Skin of body (tissue), 2 donors: ENCODE data around the gene FN1. TPM values are rescaled to one million over a fixed set of nuclear protein-coding genes. Genes with fewer than 3 reads are reported as not detected.

Source experiments
- DNase-seq: peaks from one replicate; lab custom pipeline; 2025; lab: John Stamatoyannopoulos, UW
- total RNA-seq: library from RNA; depleted of rRNA; stranded (reverse); fragments of >200 nt; gene quantifications from one replicate; pipeline ENCODE4 v1.2.3, GENCODE V29; 2014

The FN1 gene
- total RNA-seq, 1 donor from 2014 or later = 394 TPM

DNA sequence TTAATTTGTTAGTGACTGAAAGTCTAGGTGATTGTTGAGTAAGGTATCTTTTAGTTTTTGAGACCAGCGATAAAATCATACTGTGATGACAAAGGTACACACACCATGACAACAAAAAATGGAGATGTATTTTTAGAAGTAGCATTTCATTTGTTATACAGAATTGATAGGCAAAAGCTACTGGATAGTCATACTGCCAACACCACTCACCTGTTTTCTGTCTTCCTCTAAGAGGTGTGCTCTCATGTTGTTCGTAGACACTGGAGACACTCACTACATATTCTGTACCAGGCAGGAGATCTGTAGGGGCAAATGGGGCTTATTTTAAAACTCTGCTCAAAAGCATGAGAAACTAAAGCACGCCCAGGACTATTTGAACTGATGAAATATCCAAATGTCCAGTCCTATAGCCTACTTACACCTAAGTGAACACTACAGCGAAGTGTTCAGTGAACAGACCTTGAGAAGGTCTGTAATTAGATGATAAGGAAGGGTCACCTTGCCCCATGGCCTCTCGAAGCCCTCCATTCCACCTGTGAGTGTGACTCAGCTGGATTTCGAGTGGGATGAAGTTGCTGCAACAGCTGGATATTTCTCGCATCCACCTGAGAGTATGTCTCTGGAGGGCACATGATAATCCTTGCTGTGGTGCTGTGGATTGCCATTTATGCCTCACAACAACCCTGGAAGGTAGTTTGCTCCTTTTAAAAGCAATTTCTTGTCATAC lies 47.7 kb downstream of the FN1 start:
- no peak for DNase-seq

GRCh38 chr2:215386566-215386965 lies 49.3 kb downstream of the FN1 start:
- DNase-seq = no peak

DNA sequence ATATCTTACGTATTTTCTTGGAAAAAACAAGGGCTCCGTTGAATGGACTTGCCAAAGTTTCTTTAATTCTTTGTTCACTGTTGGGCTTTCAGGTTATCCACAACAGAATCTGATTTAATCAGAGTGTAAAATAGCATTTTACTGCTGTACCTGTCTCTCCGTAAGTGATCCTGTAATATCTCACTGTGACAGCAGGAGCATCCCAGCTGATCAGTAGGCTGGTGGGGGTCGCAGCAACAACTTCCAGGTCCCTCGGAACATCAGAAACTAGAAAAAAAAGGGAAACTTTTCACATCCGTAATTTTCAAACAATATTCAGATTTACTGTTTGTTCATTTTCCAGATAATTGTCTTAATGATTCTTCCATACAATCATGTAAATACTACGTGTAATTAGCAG lies 51.2 kb downstream of the FN1 start:
- no peak for DNase-seq

GRCh38 chr2:215383652-215384279 lies 52.1 kb downstream of the FN1 start:
- DNase-seq = no peak

DNA sequence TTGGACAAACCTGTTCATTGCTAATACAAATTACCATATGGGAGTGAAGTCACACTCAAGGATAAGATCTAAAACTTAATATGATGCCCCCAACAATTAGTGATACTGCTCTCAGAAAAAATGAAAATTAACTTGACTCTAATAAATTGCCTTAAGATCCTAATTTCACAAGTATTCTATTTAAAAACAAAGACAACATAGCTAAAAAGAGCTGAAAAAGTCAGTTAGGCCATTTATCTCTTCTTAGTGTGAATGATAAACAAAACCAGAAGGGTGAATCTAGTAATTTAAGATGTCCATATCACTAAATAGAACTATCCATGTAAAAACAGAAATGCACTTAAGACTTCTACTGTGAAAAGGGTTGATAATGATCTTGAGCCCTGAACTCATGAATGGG lies 53.4 kb downstream of the FN1 start:
- no peak for DNase-seq

- DNase-seq = no peak
Observed at GRCh38 chr2:215382011-215382410, 53.9 kb downstream of the FN1 start.

DNA sequence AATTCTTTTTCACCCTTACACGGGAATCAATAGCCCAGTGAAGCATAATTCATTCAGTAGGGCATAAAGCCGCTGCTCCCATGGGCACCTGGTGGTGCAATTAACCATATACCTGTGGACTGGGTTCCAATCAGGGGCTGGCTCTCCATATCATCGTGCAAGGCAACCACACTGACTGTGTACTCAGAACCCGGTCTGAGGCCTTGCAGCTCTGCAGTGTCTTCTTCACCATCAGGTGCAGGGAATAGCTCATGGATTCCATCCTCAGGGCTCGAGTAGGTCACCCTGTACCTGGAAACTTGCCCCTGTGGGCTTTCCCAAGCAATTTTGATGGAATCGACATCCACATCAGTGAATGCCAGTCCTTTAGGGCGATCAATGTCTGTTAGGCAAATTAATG lies 55.2 kb downstream of the FN1 start:
- no peak for DNase-seq

DNA sequence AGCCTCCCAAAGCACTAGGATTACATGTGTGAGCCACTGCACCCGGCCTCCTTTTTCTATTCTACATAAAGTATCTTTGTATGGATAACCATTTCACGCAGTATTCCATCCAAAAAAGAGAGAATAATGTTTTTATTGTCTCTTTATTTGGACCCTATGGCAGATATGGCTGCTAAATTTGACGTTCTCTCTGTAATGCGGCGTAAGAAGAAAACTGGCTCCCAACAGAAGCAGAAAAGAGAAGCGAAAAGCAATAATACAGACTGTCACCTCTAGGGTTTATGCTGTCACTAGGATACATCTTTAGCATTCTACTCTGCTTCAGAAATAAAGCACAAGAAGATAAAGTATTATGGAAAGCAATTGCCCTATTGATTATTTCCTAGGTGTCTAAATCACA lies 55.9 kb downstream of the FN1 start:
- no peak for DNase-seq

- no peak for DNase-seq
Observed at GRCh38 chr2:215379039-215379438, 56.8 kb downstream of the FN1 start.

DNA sequence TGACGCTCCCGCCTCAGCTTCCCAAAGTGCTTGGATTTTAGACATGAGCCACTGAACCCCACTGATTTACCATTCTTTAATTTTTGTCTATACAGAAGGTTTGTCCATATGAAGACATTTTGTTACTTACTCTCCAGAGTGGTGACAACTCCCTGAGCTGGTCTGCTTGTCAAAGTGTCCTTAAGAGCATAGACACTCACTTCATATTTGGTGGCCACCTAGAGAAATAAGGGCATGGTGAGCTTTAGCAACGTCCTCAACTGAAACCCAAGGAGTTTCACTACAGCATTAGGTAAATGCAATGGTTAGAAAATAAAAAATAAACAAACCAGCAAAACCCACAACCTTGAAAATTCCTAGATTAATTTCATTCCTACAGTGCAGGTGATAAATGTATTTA lies 57.8 kb downstream of the FN1 start:
- DNase-seq = no peak

DNA sequence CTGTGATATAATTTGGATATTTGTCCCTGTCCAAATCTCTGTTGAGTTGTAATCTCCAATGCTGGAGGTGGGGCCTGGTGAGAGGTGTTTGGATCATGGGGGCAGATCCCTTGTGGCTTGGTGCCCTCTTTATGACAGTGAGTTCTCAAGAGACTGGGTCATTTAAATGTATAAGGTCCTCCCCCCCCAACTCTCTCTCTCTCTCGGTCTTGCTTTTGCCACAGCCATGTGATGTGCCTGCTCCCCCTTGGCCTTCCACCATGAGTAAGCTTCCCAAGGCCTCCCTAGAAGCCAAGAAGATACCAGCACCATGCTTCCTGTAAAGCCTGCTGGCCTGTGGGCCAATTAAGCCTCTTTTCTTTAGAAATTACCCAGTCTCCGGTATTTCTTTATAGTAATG lies 58.6 kb downstream of the FN1 start:
- no peak for DNase-seq

DNA sequence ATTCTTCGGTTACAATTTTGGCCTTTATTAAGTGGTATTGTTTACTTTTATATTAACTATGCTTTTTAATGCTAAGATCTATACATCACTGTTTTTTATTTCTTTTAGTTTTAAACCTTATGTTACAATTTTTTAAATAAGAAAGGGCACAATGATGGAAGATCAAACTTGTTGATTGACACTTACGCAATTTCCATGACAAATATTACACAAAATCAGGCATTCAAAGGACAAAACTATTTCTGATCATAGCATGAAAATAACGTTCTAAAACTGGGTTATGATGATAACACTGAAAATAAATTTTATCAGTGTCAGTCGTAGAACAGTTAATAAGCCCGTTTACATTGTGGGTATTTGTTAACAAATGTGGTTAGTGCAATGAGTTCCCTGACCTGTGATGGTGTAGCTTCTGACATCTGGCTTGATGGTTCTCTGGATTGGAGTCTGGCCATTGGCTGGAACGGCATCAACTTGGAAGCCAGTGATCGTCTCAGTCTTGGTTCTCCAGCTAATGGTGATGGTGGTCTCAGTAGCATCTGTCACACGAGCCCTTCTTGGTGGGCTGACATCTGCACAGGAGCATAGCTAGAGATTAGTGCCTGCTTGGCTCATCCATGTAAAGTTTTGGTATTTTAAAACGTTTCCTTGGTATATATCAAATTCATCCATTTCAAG lies 59.6 kb downstream of the FN1 start:
- DNase-seq = no peak

DNA sequence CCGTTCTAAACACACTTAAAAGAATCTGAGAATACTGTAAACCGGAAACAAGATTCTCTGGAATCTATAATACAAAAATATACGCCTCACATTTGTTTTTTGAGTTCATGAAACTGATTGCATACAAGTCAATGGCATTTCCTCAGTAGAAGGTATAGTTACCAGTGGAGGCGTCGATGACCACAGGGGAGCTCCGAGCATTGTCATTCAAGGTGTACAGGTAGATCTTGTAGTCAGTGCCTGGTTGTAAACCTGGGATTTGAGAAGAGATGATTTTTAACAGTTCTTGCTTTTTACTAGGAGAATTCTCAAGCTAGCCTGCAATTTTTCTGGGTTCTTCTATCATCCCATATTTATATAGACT lies 60.4 kb downstream of the FN1 start:
- no peak for DNase-seq

DNA sequence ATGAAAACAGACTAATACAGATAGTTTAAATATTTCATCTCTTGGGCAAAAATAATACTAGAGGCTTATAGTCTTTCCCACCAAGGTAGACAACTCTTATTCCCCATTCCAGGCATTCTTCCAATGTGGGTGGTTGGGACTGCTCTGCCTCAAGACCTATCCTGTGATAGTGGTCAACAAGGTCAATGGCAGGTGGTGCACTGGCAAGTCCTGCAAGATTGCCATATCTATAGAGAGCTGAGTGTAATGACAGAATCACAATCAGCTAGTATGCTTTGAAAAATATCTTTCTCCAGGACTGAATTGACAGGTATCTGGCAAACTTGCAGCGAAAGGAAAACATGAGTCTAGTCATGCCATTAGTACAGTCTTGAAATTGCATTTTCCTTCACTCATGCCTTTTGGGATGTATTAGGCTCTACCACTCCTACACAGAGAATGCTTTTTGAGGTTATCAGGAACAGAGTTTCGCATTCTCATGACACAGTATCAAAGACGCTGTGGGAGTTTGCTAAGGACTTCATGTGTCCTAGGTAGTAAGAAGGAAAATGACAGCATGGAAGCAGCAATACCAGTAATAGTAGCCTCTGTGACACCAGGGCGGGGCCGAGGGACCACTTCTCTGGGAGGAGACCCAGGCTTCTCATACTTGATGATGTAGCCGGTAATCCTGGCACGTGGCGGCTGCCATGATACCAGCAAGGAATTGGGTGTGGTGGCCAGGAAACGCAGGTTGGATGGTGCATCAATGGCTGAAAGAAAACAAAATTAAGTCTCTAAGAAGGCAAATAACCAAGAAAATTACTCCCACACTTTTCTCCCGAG lies 61.0 kb downstream of the FN1 start:
- DNase-seq = no peak

- no peak for DNase-seq
Observed at GRCh38 chr2:215374002-215374401, 61.9 kb downstream of the FN1 start.

DNA sequence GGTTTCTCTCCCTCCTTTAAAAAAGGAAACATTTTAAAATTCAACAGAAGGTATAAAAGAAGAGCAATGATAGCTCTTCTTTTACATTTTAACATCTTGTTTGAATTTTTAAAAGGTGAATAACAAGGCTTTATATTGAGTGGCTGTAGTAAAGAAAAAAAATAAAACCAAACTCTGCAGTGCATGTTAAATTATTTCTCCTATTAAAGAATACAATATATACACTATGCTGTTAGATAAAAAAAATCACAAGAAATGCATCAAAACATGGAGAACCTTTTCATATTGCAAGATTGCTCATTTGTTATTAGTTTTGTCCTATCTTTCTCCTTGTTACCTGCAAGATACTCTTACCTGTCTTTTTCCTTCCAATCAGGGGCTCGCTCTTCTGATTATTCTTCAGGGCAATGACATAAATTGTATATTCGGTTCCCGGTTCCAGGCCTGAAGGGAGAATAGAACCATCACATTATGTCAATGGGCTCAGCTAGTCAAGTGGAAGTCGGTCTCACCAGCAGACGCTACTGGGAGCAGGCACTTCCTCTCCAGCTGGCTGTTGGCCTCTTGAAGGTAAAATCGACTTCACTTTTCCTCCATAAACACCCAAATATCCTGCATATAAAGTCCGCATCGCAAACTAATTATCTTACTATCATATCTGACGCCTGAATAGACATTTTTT lies 62.8 kb downstream of the FN1 start:
- no peak for DNase-seq

GRCh38 chr2:215371915-215372897 lies 63.7 kb downstream of the FN1 start:
- no peak for DNase-seq

DNA sequence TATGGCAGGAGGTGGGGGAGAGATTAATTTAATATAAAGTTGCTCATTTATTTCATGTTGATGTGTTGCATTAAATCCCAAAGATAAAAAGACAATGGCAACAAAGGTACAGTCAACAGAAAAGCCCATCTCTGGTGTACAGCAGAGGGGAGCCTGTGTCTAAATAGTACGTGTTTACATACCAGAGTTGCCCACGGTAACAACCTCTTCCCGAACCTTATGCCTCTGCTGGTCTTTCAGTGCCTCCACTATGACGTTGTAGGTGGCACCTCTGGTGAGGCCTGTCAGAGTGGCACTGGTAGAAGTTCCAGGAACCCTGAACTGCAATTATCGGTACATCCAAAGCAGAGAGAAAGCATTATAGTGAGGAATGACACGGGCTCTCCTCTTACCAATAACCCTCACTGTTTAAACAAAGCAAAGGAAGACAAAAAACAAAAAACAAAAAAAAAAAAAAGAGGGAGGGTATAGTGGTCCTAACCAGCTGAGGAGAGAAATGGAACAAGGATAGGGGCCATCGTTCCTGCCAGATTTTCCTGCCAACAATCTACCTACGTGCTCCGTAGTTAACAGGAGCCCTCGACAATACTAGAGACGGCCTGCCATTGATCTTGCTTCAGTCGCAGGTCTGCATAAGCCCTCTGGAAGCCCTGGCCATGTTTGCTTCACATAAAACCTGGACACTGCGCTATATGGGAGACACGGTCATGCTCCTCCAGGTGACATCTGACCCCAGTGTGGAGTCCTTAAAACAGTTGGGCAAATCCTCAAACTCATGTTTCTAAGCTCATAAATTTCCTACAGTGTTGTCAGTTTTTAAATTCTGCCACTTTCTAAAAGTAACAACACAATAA lies 65.5 kb downstream of the FN1 start:
- DNase-seq = no peak

DNA sequence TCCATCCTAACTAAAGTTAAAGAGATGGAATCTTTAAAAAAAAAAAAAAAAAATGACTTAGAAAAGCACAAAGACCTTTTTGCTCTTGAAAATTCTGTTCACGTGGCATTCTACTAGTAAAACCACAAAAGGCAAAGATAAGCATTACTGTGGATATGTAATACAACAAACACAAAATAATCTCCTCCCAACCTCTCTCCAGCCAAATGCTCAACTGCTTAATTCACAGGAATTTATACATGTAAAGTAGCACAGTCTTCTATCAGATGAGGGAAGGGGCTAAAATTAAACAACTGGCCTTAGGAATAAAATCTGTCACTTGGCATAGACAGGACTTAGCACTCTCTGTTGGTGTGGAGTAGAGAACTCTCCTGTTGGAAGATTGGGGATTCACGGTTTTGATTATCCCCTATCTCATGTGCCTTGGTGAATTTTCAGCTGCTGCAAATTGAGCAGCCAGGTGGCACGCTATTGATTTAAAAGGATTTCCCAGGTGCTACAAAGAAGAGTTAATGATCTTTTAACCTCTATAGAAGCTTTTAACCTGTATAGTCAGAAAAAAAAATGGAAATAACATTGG lies 66.6 kb downstream of the FN1 start:
- DNase-seq = no peak
